GM21390 (cell line): ENCODE measurements around the gene PPFIBP2.
A peak's percentile ranks its signal among the peaks of the same experiment; 100 is the strongest.

Experiments used
- ATAC-seq: cut with Tn5 transposase; IDR thresholded peaks from one replicate; pipeline ENCODE4 v1.9.1; 2021; ENCODE audit not compliant: unreplicated experiment

The PPFIBP2 gene

DNA sequence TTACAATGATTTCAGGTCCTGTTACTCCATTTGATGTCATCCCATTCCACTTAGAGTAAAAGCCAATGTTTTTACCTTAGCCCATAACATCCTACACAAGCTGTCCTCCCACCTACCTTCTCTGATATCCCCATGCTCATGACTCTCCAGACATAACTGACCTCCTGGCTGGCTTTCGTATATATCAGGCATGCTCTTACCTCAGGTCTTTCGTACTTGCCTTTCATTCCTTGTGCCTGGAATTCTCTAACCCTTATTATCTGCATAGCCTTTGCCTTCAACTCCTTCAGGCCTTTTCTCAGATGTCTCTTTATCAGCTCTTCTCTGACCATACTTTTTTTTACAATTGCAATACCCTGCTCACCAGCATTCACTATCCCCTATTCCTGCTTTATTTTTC, 169.8 kb downstream of the PPFIBP2 start:
- ATAC-seq = no peak

- ATAC-seq = no peak
Measured at GRCh38 chr11:7686761-7687160, 173.0 kb downstream of the PPFIBP2 start.

GRCh38 chr11:7687386-7687785, 173.6 kb downstream of the PPFIBP2 start:
- ATAC-seq = no peak

DNA sequence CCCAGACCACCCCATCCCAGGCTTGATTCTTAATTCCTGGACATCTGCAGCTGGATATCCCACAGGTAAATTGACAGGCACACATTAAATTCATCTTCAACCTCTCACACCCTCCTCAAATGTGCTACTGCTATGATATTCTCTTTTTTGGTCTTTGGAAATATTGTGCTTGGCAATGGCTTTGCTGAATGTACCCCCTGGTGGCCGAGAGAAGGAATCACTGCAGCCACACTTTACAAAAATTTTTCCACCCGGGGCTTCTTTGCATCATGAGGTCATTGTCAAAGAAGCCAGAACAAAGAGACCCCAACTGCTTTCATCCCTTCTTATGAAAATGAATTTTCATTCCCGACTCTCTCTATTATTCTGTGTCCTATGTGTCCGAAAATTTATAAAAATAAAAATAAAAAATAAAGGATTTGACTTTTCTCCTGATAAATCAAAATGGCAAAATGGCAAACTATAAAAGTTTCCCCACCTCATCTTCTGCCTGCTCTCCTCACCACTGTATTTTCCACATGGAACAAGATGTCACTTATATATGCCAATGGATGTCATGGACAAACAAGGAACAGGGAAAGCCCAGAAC, 174.5 kb downstream of the PPFIBP2 start:
- ATAC-seq = peak; percentile 82

DNA sequence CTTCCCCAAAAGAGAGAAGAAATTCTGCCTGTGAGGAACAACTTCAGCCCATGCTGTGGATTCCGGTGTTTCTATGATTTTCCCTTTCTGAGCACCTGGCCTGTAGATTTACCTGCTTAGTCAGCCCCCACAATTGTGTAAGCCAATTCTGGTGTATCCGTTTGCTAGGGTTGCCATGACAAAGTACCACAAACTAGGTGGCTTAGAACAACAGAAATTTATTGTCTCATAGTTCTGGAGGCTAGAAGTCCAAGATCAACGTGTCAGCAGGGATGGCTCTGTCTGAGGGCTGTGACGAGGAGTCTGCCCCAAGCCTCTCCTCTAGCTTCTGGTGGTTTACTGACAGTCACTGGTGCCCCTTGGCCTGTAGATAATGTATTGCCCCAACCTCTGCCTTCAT, 175.4 kb downstream of the PPFIBP2 start:
- ATAC-seq = no peak

DNA sequence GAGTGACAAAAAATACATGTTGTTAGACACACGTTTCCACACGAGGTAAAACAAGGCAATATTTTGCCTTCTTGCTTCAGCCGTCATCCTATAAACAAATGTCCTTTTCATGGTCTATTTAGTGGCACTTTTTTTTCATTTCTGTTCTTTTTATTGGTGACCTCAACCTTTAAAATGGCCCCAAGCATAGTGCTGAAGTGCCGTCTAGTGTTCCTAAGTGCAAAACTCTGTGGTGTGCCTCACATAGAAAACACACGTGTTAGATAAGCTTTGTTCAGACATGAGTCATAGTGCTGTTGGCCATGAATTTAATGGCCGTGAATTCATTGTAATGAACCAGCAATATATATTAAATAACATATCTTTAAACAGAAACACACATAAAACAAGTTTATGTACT, 176.8 kb downstream of the PPFIBP2 start:
- ATAC-seq = no peak

DNA sequence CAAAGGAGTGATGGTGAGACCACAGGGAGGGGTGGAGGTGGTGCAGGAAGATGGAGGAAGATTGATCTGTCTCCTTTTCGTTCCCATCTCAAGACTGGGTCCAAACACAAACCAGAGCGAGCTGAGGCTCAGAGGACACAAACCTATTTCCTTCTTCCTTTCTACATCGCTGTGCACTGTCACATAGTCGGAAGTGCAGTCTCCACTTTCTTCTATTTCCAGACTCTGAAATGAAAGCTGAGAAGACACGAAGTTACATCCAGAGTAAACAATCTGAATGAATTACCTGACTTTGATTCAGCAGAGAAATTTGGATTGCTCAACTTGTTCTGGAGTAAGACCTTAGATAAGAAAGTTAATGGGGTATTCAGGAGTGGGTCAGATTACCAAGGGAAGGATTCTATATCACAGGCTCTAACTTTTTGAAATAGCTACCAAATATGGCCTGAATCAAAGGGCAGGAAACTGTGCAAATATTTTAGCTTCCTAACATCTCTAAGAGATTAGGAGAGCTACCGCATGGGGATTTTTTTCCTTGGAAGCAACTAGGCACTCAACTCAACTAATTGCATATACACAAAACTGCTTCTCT, 178.1 kb downstream of the PPFIBP2 start:
- no peak for ATAC-seq

DNA sequence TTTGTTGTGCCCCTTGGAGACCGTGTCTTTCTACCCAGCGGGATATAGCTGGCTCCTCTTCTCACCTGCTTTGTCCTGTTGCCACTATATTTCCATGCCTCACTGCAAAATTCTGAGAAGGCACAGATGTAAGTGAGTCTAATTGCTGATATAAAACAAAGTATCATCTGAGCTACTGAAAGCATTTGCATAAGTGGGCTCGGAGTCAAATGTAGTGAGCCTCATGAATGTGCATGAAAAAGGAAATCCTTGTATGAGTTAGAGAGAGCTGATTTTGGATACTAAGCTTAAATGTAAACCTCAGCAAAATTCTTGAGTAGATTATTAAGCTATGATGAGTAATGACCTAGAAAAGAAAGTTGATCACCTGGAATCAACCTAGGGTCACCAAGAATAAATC, 178.6 kb downstream of the PPFIBP2 start:
- no peak for ATAC-seq

- no peak for ATAC-seq
Measured at GRCh38 chr11:7694235-7694634, 180.4 kb downstream of the PPFIBP2 start.

DNA sequence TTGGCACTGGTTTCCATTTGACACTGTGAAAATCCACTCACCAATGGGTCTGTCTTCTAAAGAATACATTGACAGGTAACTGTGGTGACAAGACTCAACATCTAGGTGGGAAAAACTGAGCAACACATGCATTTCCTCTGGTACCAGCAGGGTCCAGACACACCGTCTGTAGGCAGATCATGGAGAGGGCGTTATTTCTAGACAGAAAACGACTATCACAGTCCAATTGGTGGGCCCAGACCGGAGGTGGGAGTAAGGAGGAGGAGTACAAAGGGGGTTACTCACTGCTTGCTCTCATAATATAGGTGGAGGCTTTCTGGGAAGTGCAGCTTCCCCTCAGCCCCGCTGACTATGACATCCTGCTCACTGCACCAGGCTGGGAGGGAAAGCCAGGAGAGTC, 182.6 kb downstream of the PPFIBP2 start:
- no peak for ATAC-seq
